ENCODE data around the gene ENTREP3.

DNA sequence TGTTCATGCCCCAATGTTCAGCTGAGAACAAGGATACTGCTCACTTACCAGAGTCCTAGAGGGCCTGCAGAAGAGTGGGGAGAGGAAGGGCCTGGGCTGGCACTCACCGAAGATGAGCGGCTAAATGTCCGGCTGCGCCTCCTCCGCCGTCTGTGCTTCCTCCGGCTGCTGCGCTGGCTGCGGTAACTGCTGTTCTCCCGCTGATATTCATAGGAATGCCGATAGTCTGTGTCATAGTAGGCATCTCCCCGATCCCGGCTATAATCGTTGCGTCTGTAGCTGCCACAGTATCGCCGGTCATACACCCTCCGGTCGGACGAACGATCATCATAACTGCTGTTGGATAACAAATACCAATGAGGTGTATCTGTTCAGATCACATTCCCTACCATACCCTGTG, 14.1 kb upstream of the ENTREP3 start:
- TF ChIP-seq POLR2AphosphoS5 (IDR thresholded peaks at IDR 0.05) (no peak), POLR2A (IDR thresholded peaks at IDR 0.05) (no peak), CTCF (IDR thresholded peaks at IDR 0.05) (no peak)
